Lower leg skin (tissue), 4 donors: ENCODE data around the gene RCAN2. TPM values are rescaled to one million over a fixed set of nuclear protein-coding genes. Genes with fewer than 3 reads are reported as not detected.

Experiments
- DNase-seq, 2 donors: peaks; one replicate each; pipeline ENCODE4 v3.0.0-alpha.2; 2019; ENCODE audit warnings: low spot score in 2 of 2
- H3K4me3 ChIP-seq: fragments of 200-600 bp; sonication (generic); 2 replicates; pipeline ENCODE4 v1.5.1; 2017; ENCODE audit warnings: mild to moderate bottlenecking, low read depth; ENCODE audit not compliant: poor library complexity, severe bottlenecking
- CTCF ChIP-seq, 3 donors: fragments of 450-650 bp; IDR thresholded peaks; one replicate each; pipeline ENCODE4 v1.5.1; 2016; ENCODE audit warnings: antibody characterized with exemption in 3 of 3, mild to moderate bottlenecking in 3 of 3, moderate library complexity in 2 of 3
- POLR2A ChIP-seq, 2 donors: fragments of 450-650 bp; IDR thresholded peaks; one replicate each; pipeline ENCODE4 v1.6.1; 2016 to 2017; ENCODE audit warnings: antibody characterized with exemption in 2 of 2, mild to moderate bottlenecking in 1 of 2, moderate library complexity in 1 of 2
- WGBS, 2 donors: methylation state at CpG; one replicate each; pipeline ENCODE4 v1.1.5; 2018; 5-methylcytosine and 5-hydroxymethylcytosine counted together
- intact Hi-C: fragments of 100-400 bp; cut with DNase I; formaldehyde crosslinking; loops from one replicate; pipeline ENCODE4 v1.15.0; 2023; ENCODE audit warnings: low total_unique reads
- total RNA-seq, 4 donors: library from RNA; depleted of rRNA; stranded (reverse); fragments of >200 nt; gene quantifications; one replicate each; pipeline ENCODE4 v1.1.0, GENCODE V29; 2016

The RCAN2 gene
- total RNA-seq, 4 donors from 2014 or later, result 3.7 to 18.7 (median 12.8) TPM

- 96 to 97% methylated on average over 3 of the region's 3 CpGs for WGBS, 2 donors
- no peak overlapping the region for H3K4me3 ChIP-seq
- DNase-seq, result no peak
- TF ChIP-seq CTCF (IDR thresholded peaks at IDR 0.05) (no peak), POLR2A (IDR thresholded peaks at IDR 0.05) (no peak)
- intact Hi-C loops, result no loop called here
Observed at GRCh38 chr6:46233129-46233528, 258.1 kb downstream of the RCAN2 start.

- TF ChIP-seq CTCF (IDR thresholded peaks at IDR 0.05) (no peak), POLR2A (IDR thresholded peaks at IDR 0.05) (no peak)
- no peak overlapping the region for H3K4me3 ChIP-seq
- WGBS, 2 donors, result 30 to 41% methylated on average over 1 of the region's 1 CpG
- no peak for DNase-seq
- intact Hi-C loops, result no loop called here
Observed at GRCh38 chr6:46222286-46222685, 269.0 kb downstream of the RCAN2 start.

GRCh38 chr6:46221222-46221793 lies 269.9 kb downstream of the RCAN2 start:
- no peak for DNase-seq
- intact Hi-C loops, result no loop called here
- TF ChIP-seq CTCF (IDR thresholded peaks at IDR 0.05) (peak in 1 of 3 donors; percentile 47), POLR2A (IDR thresholded peaks at IDR 0.05) (no peak)
- WGBS, 2 donors, result 45 to 51% methylated on average over 4 of the region's 4 CpGs
- H3K4me3 ChIP-seq, result no peak overlapping the region

- TF ChIP-seq POLR2A (IDR thresholded peaks at IDR 0.05) (no peak), CTCF (IDR thresholded peaks at IDR 0.05) (no peak)
- no peak for DNase-seq
- intact Hi-C loops, result no loop called here
- no peak overlapping the region for H3K4me3 ChIP-seq
- WGBS, 2 donors, result 52 to 60% methylated on average over 6 of the region's 6 CpGs
Observed at GRCh38 chr6:46220352-46221221, 270.7 kb downstream of the RCAN2 start.

- no peak for TF ChIP-seq CTCF (IDR thresholded peaks at IDR 0.05)
- TF ChIP-seq POLR2A (IDR thresholded peaks at IDR 0.05), result no peak
- intact Hi-C loops, result no loop called here
- H3K4me3 ChIP-seq, result no peak overlapping the region
Observed at GRCh38 chr6:46219661-46220060, 271.6 kb downstream of the RCAN2 start.

More at GRCh38 chr6:46219661-46220060, 271.6 kb downstream of the RCAN2 start:
- no peak for DNase-seq
